NCI-H1436 treated with DMSO at 0.1 percent for 48 hours (cell line): Measurements from ENCODE around the gene EFCAB10.
"Not testable (repeated sequence)": the region's sequence is repeated elsewhere in the genome, so short reads cannot be mapped to it uniquely, and the experiment has no call there.

Experiments used
- DNase-seq: peaks from one replicate; lab custom pipeline; 2025; lab: John Stamatoyannopoulos, UW

The EFCAB10 gene

DNA sequence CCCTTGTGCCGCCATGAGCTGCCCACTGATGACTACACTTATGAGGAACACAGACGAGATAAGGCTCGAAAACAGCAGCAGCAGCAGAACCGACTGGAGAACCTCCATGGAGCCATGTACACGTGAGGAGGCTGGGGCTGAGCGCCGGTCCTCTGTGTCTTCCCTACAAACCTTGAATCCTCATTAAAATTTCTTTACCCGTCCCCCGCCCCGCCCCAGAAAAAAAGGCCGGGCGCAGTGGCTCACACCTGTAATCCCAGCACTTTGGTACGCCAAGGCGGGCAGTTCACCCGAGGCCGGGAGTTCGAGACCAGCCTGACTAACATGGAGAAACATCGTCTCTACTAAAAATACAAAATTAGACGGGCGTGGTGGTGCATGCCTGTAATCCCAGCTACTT is 50.7 kb downstream of the EFCAB10 start:
- no peak for DNase-seq

DNA sequence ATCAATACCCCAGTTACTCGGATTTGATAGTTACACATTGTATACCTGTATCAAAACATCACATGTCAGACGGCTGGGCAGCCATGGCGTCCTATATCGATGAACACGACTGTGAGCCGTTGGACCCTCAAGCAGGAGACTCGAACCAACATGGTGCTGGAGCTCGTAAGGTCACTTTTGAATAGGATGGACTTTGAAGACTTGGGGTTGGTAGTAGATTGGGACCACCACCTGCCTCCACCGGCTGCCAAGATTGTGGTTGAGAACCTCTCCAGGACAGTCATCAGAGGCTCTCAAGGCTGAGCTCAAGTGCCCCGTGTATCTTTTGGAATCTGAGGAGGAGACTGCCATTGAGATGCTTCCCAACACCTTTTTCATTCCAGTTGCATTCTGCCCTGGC is 51.2 kb downstream of the EFCAB10 start:
- no peak for DNase-seq

GRCh38 chr7:105527737-105528136 is 53.6 kb downstream of the EFCAB10 start:
- DNase-seq = not testable (repeated sequence)

DNA sequence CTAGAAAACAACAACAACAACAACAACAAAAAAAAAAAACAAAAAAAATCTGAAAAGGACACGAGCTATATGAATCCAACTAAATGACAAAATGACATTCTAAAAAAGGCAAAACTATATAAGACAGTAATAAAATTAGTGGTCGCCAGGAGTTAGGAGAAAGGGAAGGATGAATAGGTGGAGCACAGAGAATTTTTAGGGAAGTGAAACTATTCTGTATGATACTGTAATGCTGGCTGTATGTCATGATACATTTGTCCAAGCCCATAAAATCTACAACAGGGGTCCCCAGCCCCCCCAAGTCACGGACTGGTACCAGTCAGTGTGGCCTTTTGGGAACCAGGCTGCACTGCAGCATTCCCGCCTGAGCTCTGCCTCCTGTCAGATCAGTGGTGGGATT is 56.5 kb downstream of the EFCAB10 start:
- no peak for DNase-seq

DNA sequence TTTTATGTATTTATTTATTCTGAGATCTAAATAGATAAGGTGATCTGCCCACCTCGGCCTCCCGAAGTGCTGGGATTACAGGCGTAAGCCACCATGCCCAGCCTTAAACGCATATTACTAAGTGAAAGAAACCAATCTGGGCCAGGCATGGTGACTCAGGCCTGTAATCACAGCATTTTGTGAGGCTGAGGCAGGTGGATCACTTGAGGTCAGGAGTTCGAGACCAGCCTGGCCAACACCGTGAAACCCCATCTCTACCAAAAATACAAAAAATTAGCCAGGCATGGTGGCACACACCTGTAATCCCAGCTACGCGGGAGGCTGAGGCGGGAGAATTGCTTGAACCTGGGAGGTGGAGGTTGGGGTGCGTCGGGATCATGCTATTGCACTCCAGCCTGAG is 56.9 kb downstream of the EFCAB10 start:
- DNase-seq = not testable (repeated sequence)

DNA sequence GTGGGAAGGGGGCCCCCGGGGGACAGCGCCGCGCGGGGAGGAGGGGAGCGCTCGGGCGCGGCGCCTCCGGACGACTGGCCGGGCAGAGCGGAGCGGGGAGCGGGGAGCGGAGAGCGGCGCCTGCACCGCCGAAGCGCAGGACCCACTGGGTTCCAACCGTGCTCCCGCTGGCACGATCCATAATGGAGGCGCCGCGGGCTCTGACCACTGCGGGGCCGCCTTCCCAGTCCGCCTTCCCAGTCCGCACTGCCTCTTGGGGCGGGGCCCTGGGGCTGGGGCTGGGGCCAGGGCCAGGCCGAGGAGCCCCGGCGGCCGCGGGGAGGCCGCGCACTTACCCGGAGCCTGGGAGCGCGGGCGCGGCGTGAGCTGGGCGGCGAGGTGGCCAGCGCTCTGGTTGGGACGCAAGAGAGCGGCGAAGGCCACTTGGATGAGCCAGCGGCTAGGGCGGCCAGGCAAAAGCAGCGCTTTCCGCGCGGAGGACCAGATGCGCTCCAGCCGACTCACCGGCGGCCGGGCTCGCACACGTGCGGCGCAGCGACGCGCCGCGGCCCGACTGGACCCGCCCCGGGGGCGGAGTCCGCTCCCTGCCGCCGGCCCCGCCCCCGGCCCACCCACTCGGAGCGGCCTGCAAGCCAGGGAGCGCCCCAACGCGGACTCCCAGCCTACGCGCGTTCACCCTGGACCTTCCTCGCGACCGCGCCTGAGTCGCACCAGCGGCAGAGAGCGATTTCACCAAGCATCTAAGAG is 59.4 kb downstream of the EFCAB10 start, which contains the start of gene PUS7:
Gene PUS7 (minus strand): TSS at position 555 of the 747 bp plus-strand sequence. CDS start 13,759 bp downstream, outside the sequence.
- DNase-seq = peak; percentile 18

DNA sequence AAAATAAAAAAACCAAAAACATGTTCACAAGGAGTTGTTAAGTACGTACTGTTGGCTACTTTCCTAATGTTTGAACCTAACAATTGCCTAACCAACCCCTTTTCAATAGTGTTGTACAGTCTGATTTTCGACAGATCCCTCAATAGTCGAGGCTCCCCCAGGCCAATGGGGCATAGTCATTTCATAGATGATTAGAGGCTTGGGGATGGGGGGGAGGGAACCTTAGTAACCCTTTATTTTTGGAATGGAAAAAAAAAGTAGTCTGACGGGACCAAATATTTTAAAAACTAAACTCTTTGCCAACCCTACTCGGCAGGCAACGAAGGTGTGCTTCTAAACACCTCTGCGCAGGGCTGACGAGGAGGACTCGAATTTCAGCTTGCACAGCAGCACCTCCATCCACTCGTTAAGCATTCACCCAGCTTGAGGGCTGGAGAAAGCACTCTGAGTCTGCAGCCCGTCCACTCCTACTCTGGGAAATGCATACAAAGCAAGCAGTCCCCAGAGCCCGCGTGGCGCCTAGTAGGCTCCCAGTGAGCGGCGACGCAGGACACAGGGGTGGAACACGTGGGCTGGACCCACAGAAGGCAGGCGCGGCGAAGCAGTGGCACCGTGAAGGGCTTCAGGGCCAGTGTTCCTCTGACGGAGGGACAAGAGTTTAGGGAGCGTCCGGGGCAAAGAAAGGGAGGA is 60.1 kb downstream of the EFCAB10 start:
- DNase-seq = peak; percentile 32

GRCh38 chr7:105520620-105521019 is 60.7 kb downstream of the EFCAB10 start:
- DNase-seq = not testable (repeated sequence)

DNA sequence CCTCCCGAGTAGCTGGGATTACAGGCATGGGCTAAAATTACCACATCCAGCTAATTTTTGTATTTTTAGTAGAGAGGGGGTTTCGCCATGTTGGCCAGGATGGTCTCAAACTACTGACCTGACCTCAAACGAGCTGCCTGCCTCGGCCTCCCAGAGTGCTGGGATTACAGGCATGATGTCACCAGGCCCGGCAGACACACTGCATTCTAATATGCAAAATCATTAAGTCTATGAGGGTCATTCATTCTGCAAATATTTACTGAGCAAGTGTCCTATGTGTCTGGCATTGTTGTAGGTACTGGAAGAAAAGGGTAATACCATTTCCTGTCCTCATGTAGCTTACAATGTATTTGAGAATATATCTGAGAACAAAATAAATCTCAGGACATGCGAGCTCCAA is 61.9 kb downstream of the EFCAB10 start:
- no peak for DNase-seq

DNA sequence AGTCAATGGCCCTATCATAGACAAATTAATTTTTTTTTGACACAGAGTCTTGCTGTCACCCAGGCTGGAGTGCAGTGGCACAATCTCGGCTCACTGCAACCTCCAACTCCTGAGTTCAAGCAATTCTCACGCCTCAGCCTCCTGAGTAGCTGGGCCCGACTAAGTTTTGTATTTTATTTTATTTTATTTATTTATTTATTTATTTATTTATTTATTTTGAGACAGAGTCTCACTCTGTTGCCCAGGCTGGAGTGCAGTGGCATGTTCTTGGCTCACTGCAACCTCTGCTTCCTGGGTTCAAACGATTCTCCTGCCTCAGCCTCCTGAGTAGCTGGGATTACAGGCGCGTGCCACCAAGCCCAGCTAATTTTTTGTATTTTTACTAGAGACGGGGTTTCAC is 65.7 kb downstream of the EFCAB10 start:
- not testable (repeated sequence) for DNase-seq
